ENCODE measurements around the gene MALL.
"Not testable (repeated sequence)": the region's sequence is repeated elsewhere in the genome, so short reads cannot be mapped to it uniquely, and the experiment has no call there.

DNA sequence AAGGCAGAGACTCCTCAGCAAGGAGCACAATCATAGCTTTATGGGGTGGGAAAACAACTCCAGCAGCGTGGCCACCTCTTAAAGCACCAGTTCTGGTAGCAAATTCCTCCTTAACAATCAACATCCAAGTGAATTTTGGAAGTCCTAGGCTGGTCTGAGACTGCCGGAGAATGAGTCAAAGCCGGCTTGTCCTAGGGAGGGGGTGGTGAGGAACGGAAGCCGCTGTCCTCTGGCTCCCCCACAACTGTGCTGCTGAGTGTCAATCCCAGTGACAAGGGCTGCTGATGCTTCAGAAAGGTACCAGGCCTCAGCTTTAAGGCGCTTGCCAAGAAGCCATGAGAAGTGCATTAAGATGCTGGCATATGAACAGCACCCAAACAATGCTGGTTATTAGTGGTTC lies 21.7 kb downstream of the MALL start:
- not testable (repeated sequence) for TF ChIP-seq POLR2A (IDR thresholded peaks at IDR 0.05; ENCODE audit: low read depth, low read length); TAF1 (IDR thresholded peaks at IDR 0.05; ENCODE audit: low read depth, low read length); POU2F2 (IDR thresholded peaks at IDR 0.05; ENCODE audit: low read depth, low read length); POLR2AphosphoS5 (IDR thresholded peaks at IDR 0.05; ENCODE audit: low read depth, low read length); PAX5 (IDR thresholded peaks at IDR 0.05; ENCODE audit: insufficient read depth, low read length, severe bottlenecking)
